K562 (cell line): ENCODE data around the gene SLC39A7. TPM values are rescaled to one million over a fixed set of nuclear protein-coding genes. Genes with fewer than 3 reads are reported as not detected.

Source experiments
- CBFA2T2 ChIP-seq: fragments of 450-650 bp; conservative IDR thresholded peaks from 2 replicates; pipeline ENCODE4 v1.6.1; 2017; ENCODE audit warnings: mild to moderate bottlenecking
- CHD1 ChIP-seq: fragments of 200-600 bp; sonication (generic); IDR thresholded peaks from one replicate; pipeline ENCODE4 v1.6.1; 2012; ENCODE audit warnings: mild to moderate bottlenecking, moderate library complexity, low read length, inconsistent platforms
- FOXA1 ChIP-seq: fragments of 450-650 bp; IDR thresholded peaks from 2 replicates; pipeline ENCODE4 v1.6.1; 2016; ENCODE audit warnings: mild to moderate bottlenecking, borderline replicate concordance
- RB1 ChIP-seq: fragments of 450-650 bp; IDR thresholded peaks from 2 replicates; pipeline ENCODE4 v1.6.1; 2017; ENCODE audit warnings: low read depth, mild to moderate bottlenecking
- U2AF1 ChIP-seq: fragments of 200-400 bp; formaldehyde crosslinking; optimal IDR thresholded peaks from 2 replicates; pipeline ENCODE3; 2017; ENCODE audit warnings: mild to moderate bottlenecking, low read depth, low read length, moderate library complexity
- ZNF124 ChIP-seq: sonication (generic); formaldehyde crosslinking; IDR thresholded peaks from 2 replicates; pipeline ENCODE4 v1.8.1; 2022; ENCODE audit warnings: missing genetic modification reagents
- ZNF197 ChIP-seq: fragments of 200-800 bp; sonication (Bioruptor generic); IDR thresholded peaks from 2 replicates; pipeline ENCODE4 v1.6.1; 2016; ENCODE audit warnings: low read depth, missing genetic modification characterization, missing compliant biosample characterization
- polyA plus RNA-seq, 8 experiments: library from polyadenylated mRNA; depleted of rRNA in 4 of 8; stranded (reverse) in 5 of 8; unstranded in 3 of 8; fragments of >200 nt; fragmentation: Nextera tagmentation in 2 of 8; fragmentation: Illumina TruSeq in 1 of 8; extraction: Ambion mirVana in 2 of 8; extraction: Trizol in 1 of 8; gene quantifications; 2 replicates each; pipeline versions ENCODE4 v1.2.1 to v1.2.3, GENCODE V29; 2011 to 2014; ENCODE audit warnings: inconsistent platforms in 1 of 8, missing spikeins in 1 of 8
- total RNA-seq, 7 experiments: library from RNA; depleted of rRNA in 6 of 7; stranded (reverse); fragments of >200 nt in 6 of 7; fragmentation: Illumina TruSeq in 2 of 7; extraction: Trizol in 2 of 7; gene quantifications; 2 replicates each; pipeline versions ENCODE4 v1.2.1 to v1.2.3, GENCODE V29; 2011 to 2021; ENCODE audit warnings: low replicate concordance in 1 of 7
- TF ChIP-seq, protein P1 (sequence below): conservative IDR thresholded peaks from 2 replicates; pipeline ENCODE4 v1.6.1; 2011; ENCODE audit warnings: low read depth, mild to moderate bottlenecking, low read length; ENCODE audit not compliant: control insufficient read depth
- TF ChIP-seq, protein P2 (sequence below), 2 experiments: IDR thresholded peaks; 2 replicates each; pipeline ENCODE4 v1.6.1; 2011; ENCODE audit warnings: borderline replicate concordance in 1 of 2, control low read depth in 1 of 2, low read depth in 1 of 2, low read length in 1 of 2, mild to moderate bottlenecking in 1 of 2, mixed read lengths in 1 of 2, moderate library complexity in 1 of 2; ENCODE audit not compliant: insufficient read depth in 1 of 2, insufficient read length in 1 of 2, poor library complexity in 1 of 2, severe bottlenecking in 1 of 2; ENCODE audit errors: extremely low read depth in 1 of 2
- TF ChIP-seq, protein P3 (sequence below): fragments of 250-450 bp; sonication (Bioruptor Pico); IDR thresholded peaks from 2 replicates; pipeline ENCODE4 v1.4.0; 2020
- TF ChIP-seq, protein P4 (sequence below): fragments of 450-650 bp; IDR thresholded peaks from 2 replicates; pipeline ENCODE4 v1.6.1; 2018; ENCODE audit not compliant: partially characterized antibody

SLC39A7 gene
- total and polyA plus RNA-seq, 9 of the 15 experiments (the other 6 are each of a cell fraction or from before 2014, with no cell fraction given) = 21.7 to 169 (median 121) TPM

DNA sequence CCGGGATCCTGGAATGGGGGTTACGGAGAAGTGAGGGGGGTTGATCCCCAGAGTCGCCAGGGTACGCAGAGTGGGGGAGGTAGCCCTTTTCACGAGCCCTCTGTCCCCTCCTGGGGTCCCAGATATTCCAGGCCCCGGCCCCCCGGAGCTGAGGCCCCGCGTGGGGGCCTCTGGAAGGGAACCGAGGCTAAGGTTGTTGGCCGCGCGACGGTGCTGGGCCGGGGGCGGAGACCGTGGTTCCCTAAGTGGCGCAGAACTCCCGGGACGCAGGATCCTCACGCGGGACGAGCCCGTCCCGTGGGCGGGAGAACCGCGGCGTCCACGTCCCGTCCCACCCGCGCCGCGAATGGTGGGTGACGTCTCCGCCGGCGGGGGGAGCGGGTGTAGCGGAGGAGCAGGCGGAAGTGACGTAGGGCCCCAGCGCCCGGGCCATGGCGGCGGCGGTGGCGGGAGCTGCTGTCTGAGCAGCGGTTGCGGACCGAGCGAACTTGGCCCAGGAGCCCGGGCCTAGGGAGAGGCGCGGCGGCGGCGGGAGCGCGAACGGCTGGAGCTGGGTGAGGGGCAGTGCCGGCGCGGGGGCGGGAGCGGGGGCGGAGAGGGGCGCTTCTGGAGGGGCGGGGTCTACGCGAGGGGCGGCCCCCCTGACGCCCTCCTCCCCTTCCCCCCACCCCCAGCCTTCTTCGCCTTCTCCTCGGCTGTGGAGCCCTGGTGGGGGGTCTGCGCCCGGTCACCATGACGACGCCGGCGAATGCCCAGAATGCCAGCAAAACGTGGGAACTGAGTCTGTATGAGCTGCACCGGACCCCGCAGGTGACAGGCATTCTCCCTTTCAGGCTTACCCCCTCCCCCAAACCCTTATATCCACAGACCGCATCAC is 7.7 kb downstream of the SLC39A7 start, which contains the start of gene RING1 (continued):
- TF ChIP-seq, protein P1, sequence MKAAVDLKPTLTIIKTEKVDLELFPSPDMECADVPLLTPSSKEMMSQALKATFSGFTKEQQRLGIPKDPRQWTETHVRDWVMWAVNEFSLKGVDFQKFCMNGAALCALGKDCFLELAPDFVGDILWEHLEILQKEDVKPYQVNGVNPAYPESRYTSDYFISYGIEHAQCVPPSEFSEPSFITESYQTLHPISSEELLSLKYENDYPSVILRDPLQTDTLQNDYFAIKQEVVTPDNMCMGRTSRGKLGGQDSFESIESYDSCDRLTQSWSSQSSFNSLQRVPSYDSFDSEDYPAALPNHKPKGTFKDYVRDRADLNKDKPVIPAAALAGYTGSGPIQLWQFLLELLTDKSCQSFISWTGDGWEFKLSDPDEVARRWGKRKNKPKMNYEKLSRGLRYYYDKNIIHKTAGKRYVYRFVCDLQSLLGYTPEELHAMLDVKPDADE = peak; percentile 86
- TF ChIP-seq CBFA2T2 (no peak), RB1 (peak; percentile 98), CHD1 (no peak), U2AF1 (peak; percentile 76), FOXA1 (no peak), ZNF124 (no peak), ZNF197 (CRISPR knock-in tag) (peak; percentile 60; the same call in 1 of the 2 replicates)
- TF ChIP-seq, protein P2, sequence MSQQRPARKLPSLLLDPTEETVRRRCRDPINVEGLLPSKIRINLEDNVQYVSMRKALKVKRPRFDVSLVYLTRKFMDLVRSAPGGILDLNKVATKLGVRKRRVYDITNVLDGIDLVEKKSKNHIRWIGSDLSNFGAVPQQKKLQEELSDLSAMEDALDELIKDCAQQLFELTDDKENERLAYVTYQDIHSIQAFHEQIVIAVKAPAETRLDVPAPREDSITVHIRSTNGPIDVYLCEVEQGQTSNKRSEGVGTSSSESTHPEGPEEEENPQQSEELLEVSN (IDR thresholded peaks at IDR 0.05; ENCODE audit: borderline replicate concordance in 1 of 2, extremely low read depth in 1 of 2, insufficient read depth in 1 of 2, insufficient read length in 1 of 2, low read depth in 1 of 2, low read length in 1 of 2, poor library complexity in 1 of 2, severe bottlenecking in 1 of 2) = peak; percentile 73 to 76
- TF ChIP-seq, protein P3, sequence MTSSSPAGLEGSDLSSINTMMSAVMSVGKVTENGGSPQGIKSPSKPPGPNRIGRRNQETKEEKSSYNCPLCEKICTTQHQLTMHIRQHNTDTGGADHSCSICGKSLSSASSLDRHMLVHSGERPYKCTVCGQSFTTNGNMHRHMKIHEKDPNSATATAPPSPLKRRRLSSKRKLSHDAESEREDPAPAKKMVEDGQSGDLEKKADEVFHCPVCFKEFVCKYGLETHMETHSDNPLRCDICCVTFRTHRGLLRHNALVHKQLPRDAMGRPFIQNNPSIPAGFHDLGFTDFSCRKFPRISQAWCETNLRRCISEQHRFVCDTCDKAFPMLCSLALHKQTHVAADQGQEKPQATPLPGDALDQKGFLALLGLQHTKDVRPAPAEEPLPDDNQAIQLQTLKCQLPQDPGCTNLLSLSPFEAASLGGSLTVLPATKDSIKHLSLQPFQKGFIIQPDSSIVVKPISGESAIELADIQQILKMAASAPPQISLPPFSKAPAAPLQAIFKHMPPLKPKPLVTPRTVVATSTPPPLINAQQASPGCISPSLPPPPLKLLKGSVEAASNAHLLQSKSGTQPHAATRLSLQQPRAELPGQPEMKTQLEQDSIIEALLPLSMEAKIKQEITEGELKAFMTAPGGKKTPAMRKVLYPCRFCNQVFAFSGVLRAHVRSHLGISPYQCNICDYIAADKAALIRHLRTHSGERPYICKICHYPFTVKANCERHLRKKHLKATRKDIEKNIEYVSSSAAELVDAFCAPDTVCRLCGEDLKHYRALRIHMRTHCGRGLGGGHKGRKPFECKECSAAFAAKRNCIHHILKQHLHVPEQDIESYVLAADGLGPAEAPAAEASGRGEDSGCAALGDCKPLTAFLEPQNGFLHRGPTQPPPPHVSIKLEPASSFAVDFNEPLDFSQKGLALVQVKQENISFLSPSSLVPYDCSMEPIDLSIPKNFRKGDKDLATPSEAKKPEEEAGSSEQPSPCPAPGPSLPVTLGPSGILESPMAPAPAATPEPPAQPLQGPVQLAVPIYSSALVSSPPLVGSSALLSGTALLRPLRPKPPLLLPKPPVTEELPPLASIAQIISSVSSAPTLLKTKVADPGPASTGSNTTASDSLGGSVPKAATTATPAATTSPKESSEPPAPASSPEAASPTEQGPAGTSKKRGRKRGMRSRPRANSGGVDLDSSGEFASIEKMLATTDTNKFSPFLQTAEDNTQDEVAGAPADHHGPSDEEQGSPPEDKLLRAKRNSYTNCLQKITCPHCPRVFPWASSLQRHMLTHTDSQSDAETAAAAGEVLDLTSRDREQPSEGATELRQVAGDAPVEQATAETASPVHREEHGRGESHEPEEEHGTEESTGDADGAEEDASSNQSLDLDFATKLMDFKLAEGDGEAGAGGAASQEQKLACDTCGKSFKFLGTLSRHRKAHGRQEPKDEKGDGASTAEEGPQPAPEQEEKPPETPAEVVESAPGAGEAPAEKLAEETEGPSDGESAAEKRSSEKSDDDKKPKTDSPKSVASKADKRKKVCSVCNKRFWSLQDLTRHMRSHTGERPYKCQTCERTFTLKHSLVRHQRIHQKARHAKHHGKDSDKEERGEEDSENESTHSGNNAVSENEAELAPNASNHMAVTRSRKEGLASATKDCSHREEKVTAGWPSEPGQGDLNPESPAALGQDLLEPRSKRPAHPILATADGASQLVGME (CRISPR knock-in tag) = peak; percentile 65
- TF ChIP-seq, protein P4, sequence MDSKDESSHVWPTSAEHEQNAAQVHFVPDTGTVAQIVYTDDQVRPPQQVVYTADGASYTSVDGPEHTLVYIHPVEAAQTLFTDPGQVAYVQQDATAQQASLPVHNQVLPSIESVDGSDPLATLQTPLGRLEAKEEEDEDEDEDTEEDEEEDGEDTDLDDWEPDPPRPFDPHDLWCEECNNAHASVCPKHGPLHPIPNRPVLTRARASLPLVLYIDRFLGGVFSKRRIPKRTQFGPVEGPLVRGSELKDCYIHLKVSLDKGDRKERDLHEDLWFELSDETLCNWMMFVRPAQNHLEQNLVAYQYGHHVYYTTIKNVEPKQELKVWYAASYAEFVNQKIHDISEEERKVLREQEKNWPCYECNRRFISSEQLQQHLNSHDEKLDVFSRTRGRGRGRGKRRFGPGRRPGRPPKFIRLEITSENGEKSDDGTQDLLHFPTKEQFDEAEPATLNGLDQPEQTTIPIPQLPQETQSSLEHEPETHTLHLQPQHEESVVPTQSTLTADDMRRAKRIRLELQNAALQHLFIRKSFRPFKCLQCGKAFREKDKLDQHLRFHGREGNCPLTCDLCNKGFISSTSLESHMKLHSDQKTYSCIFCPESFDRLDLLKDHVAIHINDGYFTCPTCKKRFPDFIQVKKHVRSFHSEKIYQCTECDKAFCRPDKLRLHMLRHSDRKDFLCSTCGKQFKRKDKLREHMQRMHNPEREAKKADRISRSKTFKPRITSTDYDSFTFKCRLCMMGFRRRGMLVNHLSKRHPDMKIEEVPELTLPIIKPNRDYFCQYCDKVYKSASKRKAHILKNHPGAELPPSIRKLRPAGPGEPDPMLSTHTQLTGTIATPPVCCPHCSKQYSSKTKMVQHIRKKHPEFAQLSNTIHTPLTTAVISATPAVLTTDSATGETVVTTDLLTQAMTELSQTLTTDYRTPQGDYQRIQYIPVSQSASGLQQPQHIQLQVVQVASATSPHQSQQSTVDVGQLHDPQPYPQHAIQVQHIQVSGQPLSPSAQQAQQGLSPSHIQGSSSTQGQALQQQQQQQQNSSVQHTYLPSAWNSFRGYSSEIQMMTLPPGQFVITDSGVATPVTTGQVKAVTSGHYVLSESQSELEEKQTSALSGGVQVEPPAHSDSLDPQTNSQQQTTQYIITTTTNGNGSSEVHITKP = peak; percentile 41
